Colonic mucosa (tissue), 4 donors: Measurements from ENCODE around the gene ZNF217. TPM values are rescaled to one million over a fixed set of nuclear protein-coding genes. Genes with fewer than 3 reads are reported as not detected.

Experiments
- DNase-seq: peaks from one replicate; pipeline ENCODE4 v3.0.0-alpha.2; 2020
- H3K27ac ChIP-seq: fragments of 200-600 bp; one replicate; pipeline ENCODE4 v1.8.0; 2021
- H3K27me3 ChIP-seq: fragments of 200-600 bp; one replicate; pipeline ENCODE4 v1.8.0; 2021
- H3K36me3 ChIP-seq: fragments of 200-600 bp; one replicate; pipeline ENCODE4 v1.8.0; 2021
- H3K4me1 ChIP-seq: fragments of 200-600 bp; one replicate; pipeline ENCODE4 v1.8.0; 2021; ENCODE audit warnings: mild to moderate bottlenecking
- H3K4me3 ChIP-seq: fragments of 200-600 bp; one replicate; pipeline ENCODE4 v1.8.0; 2021
- H3K9ac ChIP-seq, 2 donors: one replicate each; pipeline ENCODE4 v1.7.0; 2013; ENCODE audit warnings: control low read depth in 2 of 2, low read depth in 2 of 2, low read length in 2 of 2
- H3K9me3 ChIP-seq: fragments of 200-600 bp; one replicate; pipeline ENCODE4 v1.8.0; 2021
- CTCF ChIP-seq: fragments of 200-600 bp; IDR thresholded peaks from one replicate; pipeline ENCODE4 v1.8.0; 2022; ENCODE audit warnings: antibody characterized with exemption, mild to moderate bottlenecking
- intact Hi-C: fragments of 100-400 bp; cut with DNase I; formaldehyde crosslinking; loops from one replicate; pipeline ENCODE4 v1.14.1; 2022
- total RNA-seq, 2 donors: library from RNA; stranded (reverse); fragmentation: NEBNext Ultra II Directional in 1 of 2; extraction: Animal tissue kit (Norgen Biotek cat#: 25700) in 1 of 2; gene quantifications; one replicate each; pipeline ENCODE4 v1.2.1, GENCODE V29; 2021
- donor health status: healthy.
- donor health status: DM: no; HTN: no; CAD: no.
- donor health status: DM: no; HTN: no; CAD: no.

The ZNF217 gene
- total RNA-seq, 2 donors from 2014 or later, result 45.7 to 73.0 TPM

GRCh38 chr20:53561505-53561904 lies 32.1 kb downstream of the ZNF217 start:
- Histone ChIP-seq H3K4me1 (no peaks in the 10 kb centered on the region), H3K9me3 (no peaks in the 10 kb centered on the region), H3K9ac (no peak overlapping the region), H3K27me3 (no peaks in the 10 kb centered on the region), H3K4me3 (no peak overlapping the region), H3K27ac (no peak overlapping the region), H3K36me3 (no peaks in the 10 kb centered on the region)
- no peak for DNase-seq
- no peak for TF ChIP-seq CTCF
- intact Hi-C loops, result no loop called here

GRCh38 chr20:53559816-53560215 lies 33.8 kb downstream of the ZNF217 start:
- H3K36me3 ChIP-seq, result no peaks in the 10 kb centered on the region
- no peaks in the 10 kb centered on the region for H3K9me3 ChIP-seq
- intact Hi-C loops, result no loop called here
- no peak overlapping the region for H3K4me3 ChIP-seq
- H3K27ac ChIP-seq, result no peak overlapping the region
- H3K4me1 ChIP-seq, result no peaks in the 10 kb centered on the region
- no peak overlapping the region for H3K9ac ChIP-seq
- H3K27me3 ChIP-seq, result no peaks in the 10 kb centered on the region
- no peak for TF ChIP-seq CTCF
- DNase-seq, result no peak

- no peaks in the 10 kb centered on the region for H3K4me1 ChIP-seq
- no peak for DNase-seq
- no peaks in the 10 kb centered on the region for H3K9me3 ChIP-seq
- H3K27me3 ChIP-seq, result no peaks in the 10 kb centered on the region
- no peak overlapping the region for H3K27ac ChIP-seq
- TF ChIP-seq CTCF, result no peak
- H3K9ac ChIP-seq, result no peak overlapping the region
- intact Hi-C loops, result no loop called here
- no peak overlapping the region for H3K4me3 ChIP-seq
- H3K36me3 ChIP-seq, result no peaks in the 10 kb centered on the region
Observed at GRCh38 chr20:53557130-53557529, 36.5 kb downstream of the ZNF217 start.

DNA sequence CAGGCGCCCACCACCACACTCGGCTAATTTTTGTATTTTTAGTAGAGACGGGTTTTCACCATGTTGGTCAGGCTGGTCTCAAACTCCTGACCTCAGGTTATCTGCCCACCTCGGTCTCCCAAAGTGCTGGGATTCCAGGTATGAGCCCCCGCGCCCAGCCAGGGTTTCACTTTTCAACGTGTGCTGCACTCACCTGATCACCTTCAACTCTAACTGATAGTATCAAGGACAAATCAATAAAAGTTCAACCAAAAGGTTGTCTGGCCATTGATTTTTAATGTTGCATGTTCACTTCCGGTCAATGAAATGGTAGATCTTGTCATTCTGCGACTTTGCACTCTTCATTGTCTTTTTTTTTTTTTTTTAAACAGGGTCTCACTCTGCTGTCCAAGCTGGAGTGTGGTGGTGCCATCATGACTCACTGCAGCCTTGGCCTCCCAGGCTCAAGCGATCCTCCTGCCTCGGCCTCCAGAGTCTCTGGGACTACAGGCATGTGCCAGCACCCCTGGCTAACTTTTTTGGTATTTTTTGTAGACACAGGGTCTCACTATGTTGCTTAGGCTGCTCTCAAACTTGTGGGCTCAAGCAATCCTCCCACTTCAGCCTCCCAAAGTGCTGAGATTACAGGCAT lies 37.3 kb downstream of the ZNF217 start:
- Histone ChIP-seq H3K4me1 (no peaks in the 10 kb centered on the region), H3K9ac (no peak overlapping the region), H3K36me3 (no peaks in the 10 kb centered on the region), H3K9me3 (no peaks in the 10 kb centered on the region), H3K27ac (no peak overlapping the region), H3K27me3 (no peaks in the 10 kb centered on the region), H3K4me3 (no peak overlapping the region)
- DNase-seq, result no peak
- intact Hi-C loops, result no loop called here
- no peak for TF ChIP-seq CTCF

DNA sequence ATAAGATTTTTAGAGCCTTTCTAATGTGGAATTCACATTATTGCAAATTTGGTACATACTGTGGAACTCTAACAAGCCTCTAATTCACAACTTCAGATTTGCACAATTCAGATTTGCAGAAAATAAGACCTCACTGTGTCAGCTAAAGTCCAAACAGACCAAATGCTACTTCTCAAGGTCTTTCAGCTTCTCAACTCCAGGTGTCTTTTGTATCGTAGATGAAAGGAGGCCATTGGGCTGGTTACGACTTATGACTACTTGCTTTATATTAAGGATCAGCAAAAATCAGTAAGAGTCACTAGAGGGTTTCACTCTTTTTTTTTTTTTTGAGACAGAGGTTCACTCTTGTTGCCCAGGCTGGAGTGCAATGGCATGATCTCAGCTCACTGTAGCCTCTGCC lies 37.8 kb downstream of the ZNF217 start:
- DNase-seq, result no peak
- no peak for TF ChIP-seq CTCF
- intact Hi-C loops, result no loop called here

More for the DNA sequence above, 37.8 kb downstream of the ZNF217 start:
- no peak overlapping the region for H3K9ac ChIP-seq
- H3K36me3 ChIP-seq, result no peaks in the 10 kb centered on the region
- no peaks in the 10 kb centered on the region for H3K4me1 ChIP-seq
- no peaks in the 10 kb centered on the region for H3K27me3 ChIP-seq
- H3K4me3 ChIP-seq, result no peak overlapping the region
- H3K9me3 ChIP-seq, result no peaks in the 10 kb centered on the region
- no peak overlapping the region for H3K27ac ChIP-seq
